SU-DHL-6 (cell line): ENCODE measurements around the gene TSSK3.

Experiments
- H2AFZ ChIP-seq: fragments of 200-600 bp; sonication (generic); 2 replicates; pipeline ENCODE4 v1.6.1; 2014; ENCODE audit warnings: low read depth, mild to moderate bottlenecking, moderate library complexity, mixed read lengths, antibody characterized with exemption, low read length; ENCODE audit not compliant: severe bottlenecking
- H3F3A ChIP-seq: fragments of 200-600 bp; shearing (Covaris generic); 2 replicates; pipeline ENCODE4 v1.6.0; 2016; ENCODE audit warnings: antibody characterized with exemption, mild to moderate bottlenecking; ENCODE audit not compliant: insufficient read depth
- H3K27ac ChIP-seq: fragments of 200-600 bp; sonication (generic); 2 replicates; pipeline ENCODE4 v1.5.1; 2016; ENCODE audit warnings: low read depth, mild to moderate bottlenecking, low read length, moderate library complexity, mixed read lengths
- H3K27me3 ChIP-seq: fragments of 200-600 bp; sonication (generic), shearing (Covaris generic); 2 replicates; pipeline ENCODE4 v1.6.0; 2014; ENCODE audit warnings: mild to moderate bottlenecking, low read length
- H3K36me3 ChIP-seq: fragments of 200-600 bp; sonication (generic); 2 replicates; pipeline ENCODE4 v1.6.1; 2014; ENCODE audit warnings: mild to moderate bottlenecking, low read length, mixed read lengths
- H3K4me2 ChIP-seq: fragments of 300-600, 200-600 bp; shearing (Covaris generic), sonication (generic); 2 replicates; pipeline ENCODE4 v1.6.0; 2014; ENCODE audit warnings: low read length, low read depth, mild to moderate bottlenecking; ENCODE audit not compliant: poor library complexity, severe bottlenecking
- H3K4me3 ChIP-seq: fragments of 200-600 bp; sonication (generic); 2 replicates; pipeline ENCODE4 v1.5.1; 2014; ENCODE audit warnings: antibody characterized with exemption, low read length, mild to moderate bottlenecking, mixed read lengths; ENCODE audit not compliant: insufficient read depth, poor library complexity, severe bottlenecking
- H3K79me2 ChIP-seq: fragments of 200-600 bp; sonication (generic); 2 replicates; pipeline ENCODE4 v1.6.1; 2014; ENCODE audit warnings: mild to moderate bottlenecking, low read length, moderate library complexity; ENCODE audit not compliant: insufficient read depth
- H3K9ac ChIP-seq: fragments of 200-600 bp; sonication (generic); 2 replicates; pipeline ENCODE4 v1.7.0; 2014; ENCODE audit warnings: mild to moderate bottlenecking, low read length
- H3K9me2 ChIP-seq: fragments of 200-600 bp; sonication (generic); replicated peaks from 2 replicates; pipeline ENCODE4 v1.6.1; 2014; ENCODE audit warnings: low read length; ENCODE audit not compliant: insufficient read depth
- H3K9me3 ChIP-seq: fragments of 200-600 bp; sonication (generic); 2 replicates; pipeline ENCODE4 v1.6.1; 2014; ENCODE audit warnings: low read length, mixed read lengths; ENCODE audit not compliant: insufficient read depth
- H4K20me1 ChIP-seq: fragments of 200-600 bp; sonication (generic); 2 replicates; pipeline ENCODE4 v1.6.1; 2014; ENCODE audit warnings: low read depth, mild to moderate bottlenecking, antibody characterized with exemption, low read length, moderate library complexity, mixed read lengths
- EZH2phosphoT487 ChIP-seq: fragments of 200-600 bp; sonication (generic), shearing (Covaris generic); conservative IDR thresholded peaks from 2 replicates; pipeline ENCODE4 v1.6.1; 2018; ENCODE audit warnings: mild to moderate bottlenecking, antibody characterized with exemption, low read length, moderate library complexity, mixed read lengths
- TF ChIP-seq, protein P1 (sequence below): fragments of 200-600 bp; sonication (generic); IDR thresholded peaks from one replicate; pipeline ENCODE4 v1.5.1; 2017; ENCODE audit warnings: antibody characterized with exemption, mild to moderate bottlenecking, low read length, moderate library complexity; ENCODE audit not compliant: insufficient read depth, poor library complexity, severe bottlenecking

TSSK3 gene

DNA sequence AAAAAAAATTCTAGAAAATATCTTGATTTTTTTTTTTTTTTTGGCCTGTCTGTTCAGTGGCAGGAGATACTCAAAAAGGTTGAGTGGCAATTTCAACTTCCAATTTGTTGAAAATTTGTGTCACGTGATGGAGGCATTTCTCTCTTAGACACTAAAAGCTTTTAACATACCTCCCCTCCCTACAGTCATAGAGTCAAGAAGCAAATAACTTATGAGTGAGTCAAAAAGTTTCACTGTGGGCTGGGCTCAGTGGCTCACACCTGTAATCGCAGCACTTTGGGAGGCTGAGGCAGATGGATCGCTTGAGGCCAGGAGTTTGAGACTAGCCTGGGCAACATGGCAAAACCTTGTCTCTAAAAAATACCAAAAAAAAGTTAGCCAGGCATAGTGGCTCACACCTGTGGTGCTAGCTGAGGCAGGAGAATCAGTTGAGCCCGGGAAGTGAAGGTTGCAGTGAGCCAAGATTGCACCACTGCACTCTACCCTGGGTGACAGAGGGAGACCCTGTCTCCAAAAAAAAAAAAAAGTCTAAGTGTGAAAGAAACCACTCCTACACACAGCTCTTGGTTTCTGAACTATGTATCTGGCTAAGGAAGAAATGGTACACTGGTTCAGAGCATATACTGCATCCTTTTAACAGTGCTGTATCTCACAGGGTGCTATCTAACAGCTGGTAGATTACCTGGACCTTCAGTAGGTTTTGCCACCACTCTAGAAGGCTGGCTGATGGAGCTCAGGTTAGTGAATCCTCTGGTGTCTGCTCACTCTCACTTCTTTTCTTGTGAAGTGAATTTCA lies 43.5 kb downstream of the TSSK3 start:
- Histone ChIP-seq H3K36me3 (no peaks in the 10 kb centered on the region), H3K79me2 (no peaks in the 10 kb centered on the region), H3K9me2 (no peaks in the 10 kb centered on the region), H3F3A (no peaks in the 10 kb centered on the region), H3K27me3 (no peaks in the 10 kb centered on the region), H2AFZ (no peak overlapping the region), H3K27ac (no peak overlapping the region), H3K9ac (no peak overlapping the region), H3K4me2 (no peak overlapping the region), H3K9me3 (no peaks in the 10 kb centered on the region), H3K4me3 (no peak overlapping the region), H4K20me1 (no peaks in the 10 kb centered on the region)
- TF ChIP-seq EZH2phosphoT487: no peak
- TF ChIP-seq, protein P1, sequence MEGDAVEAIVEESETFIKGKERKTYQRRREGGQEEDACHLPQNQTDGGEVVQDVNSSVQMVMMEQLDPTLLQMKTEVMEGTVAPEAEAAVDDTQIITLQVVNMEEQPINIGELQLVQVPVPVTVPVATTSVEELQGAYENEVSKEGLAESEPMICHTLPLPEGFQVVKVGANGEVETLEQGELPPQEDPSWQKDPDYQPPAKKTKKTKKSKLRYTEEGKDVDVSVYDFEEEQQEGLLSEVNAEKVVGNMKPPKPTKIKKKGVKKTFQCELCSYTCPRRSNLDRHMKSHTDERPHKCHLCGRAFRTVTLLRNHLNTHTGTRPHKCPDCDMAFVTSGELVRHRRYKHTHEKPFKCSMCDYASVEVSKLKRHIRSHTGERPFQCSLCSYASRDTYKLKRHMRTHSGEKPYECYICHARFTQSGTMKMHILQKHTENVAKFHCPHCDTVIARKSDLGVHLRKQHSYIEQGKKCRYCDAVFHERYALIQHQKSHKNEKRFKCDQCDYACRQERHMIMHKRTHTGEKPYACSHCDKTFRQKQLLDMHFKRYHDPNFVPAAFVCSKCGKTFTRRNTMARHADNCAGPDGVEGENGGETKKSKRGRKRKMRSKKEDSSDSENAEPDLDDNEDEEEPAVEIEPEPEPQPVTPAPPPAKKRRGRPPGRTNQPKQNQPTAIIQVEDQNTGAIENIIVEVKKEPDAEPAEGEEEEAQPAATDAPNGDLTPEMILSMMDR: no peak

DNA sequence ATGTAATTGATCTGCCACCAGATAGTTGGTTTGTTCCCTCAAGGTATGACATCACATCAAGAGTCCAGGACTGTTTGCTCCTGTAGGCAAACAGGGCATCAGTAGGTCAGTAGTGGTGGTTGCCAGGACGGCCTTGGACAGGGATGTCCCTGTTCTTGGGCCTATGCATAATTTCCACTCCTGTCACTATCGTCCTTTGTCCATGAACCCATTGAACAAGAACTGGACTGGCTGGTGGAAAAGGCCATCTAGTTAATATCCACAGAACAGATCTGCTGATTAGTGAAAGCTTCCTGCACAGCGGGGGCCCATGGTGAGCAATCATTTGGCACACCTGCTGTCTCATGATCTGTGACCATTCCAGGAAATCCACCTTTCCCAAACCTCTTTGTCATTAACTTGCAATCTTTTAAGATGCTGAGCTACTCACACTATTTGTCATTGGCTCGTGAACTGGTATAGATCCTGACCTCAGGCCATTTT lies 44.3 kb downstream of the TSSK3 start:
- no peak overlapping the region for H2AFZ ChIP-seq
- no peaks in the 10 kb centered on the region for H3K9me3 ChIP-seq
- no peaks in the 10 kb centered on the region for H3K79me2 ChIP-seq
- H3K9me2 ChIP-seq: no peaks in the 10 kb centered on the region
- H4K20me1 ChIP-seq: no peaks in the 10 kb centered on the region
- H3K27ac ChIP-seq: no peak overlapping the region
- H3K36me3 ChIP-seq: no peaks in the 10 kb centered on the region
- H3K4me3 ChIP-seq: no peak overlapping the region
- no peak overlapping the region for H3K9ac ChIP-seq
- H3K27me3 ChIP-seq: no peaks in the 10 kb centered on the region
- H3F3A ChIP-seq: no peaks in the 10 kb centered on the region
- TF ChIP-seq, protein P1: no peak
- TF ChIP-seq EZH2phosphoT487: no peak
- no peak overlapping the region for H3K4me2 ChIP-seq

DNA sequence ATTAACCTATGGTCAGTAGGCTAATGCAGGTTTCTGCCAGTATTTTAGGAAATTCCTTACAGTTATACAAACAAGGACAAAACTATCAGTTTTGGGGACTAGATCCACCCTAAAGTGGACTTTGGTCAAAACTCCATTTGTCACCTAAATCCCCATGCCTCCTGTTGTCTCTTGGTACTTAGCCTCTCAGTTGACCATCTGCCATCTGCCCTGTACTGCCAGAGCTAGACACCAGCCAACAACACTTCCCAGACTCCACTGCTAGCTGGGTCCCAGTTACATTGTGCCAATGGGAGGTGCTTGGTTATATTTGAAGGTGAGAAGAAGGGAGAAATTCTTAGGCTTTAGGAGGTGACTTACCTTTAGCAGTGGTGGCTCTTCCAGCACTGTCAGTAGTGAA lies 48.9 kb downstream of the TSSK3 start:
- H4K20me1 ChIP-seq: no peaks in the 10 kb centered on the region
- no peak overlapping the region for H3K27ac ChIP-seq
- H2AFZ ChIP-seq: no peak overlapping the region
- H3K9ac ChIP-seq: no peak overlapping the region
- H3K9me3 ChIP-seq: peaks cover 4% of the 10 kb centered on the region; the same call in 1 of the 2 replicates
- no peaks in the 10 kb centered on the region for H3K9me2 ChIP-seq
- no peak overlapping the region for H3K4me2 ChIP-seq
- no peaks in the 10 kb centered on the region for H3K36me3 ChIP-seq
- no peak overlapping the region for H3K4me3 ChIP-seq
- no peaks in the 10 kb centered on the region for H3F3A ChIP-seq
- H3K27me3 ChIP-seq: no peaks in the 10 kb centered on the region
- no peaks in the 10 kb centered on the region for H3K79me2 ChIP-seq
- TF ChIP-seq, protein P1: no peak
